Measurements from ENCODE around the gene PTPRF.
"Not testable (repeated sequence)": the region's sequence is repeated elsewhere in the genome, so short reads cannot be mapped to it uniquely, and the experiment has no call there.

The PTPRF gene

GRCh38 chr1:43495204-43495603 is 35.5 kb upstream of the PTPRF start:
- Histone ChIP-seq H2AK5ac (ENCODE audit: low read depth, low read length) (no peak overlapping the region), H2BK120ac (ENCODE audit: low read depth, low read length) (no peak overlapping the region), H3K4me1 (ENCODE audit: control insufficient read depth in 2 of 2, insufficient read depth in 1 of 2, low read depth in 1 of 2, low read length in 2 of 2) (peaks cover 0 to 4% of the 10 kb centered on the region in 2 donors), H3K27me3 (ENCODE audit: control insufficient read depth in 3 of 3, insufficient read depth in 3 of 3, low read depth in 1 of 3, low read length in 3 of 3) (no peaks in the 10 kb centered on the region), H2AFZ (ENCODE audit: low read length) (no peak overlapping the region), H3K79me1 (ENCODE audit: low read depth, low read length) (no peaks in the 10 kb centered on the region), H3K23ac (ENCODE audit: low read depth, low read length, poor library complexity) (no peak overlapping the region), H2BK5ac (ENCODE audit: low read length) (no peak overlapping the region), H3K9ac (ENCODE audit: low read depth, low read length, poor library complexity) (no peak overlapping the region), H2BK15ac (ENCODE audit: low read length) (no peak overlapping the region), H3K9me3 (replicated peaks in 1 of 2; ENCODE audit: control insufficient read depth in 2 of 2, insufficient read depth in 1 of 2, low read depth in 1 of 2, low read length in 2 of 2) (peaks cover 5 to 8% of the 10 kb centered on the region in 2 donors), H3K27ac (replicated peaks; ENCODE audit: low read length) (no peak overlapping the region), H3K4ac (ENCODE audit: low read length) (no peak overlapping the region), H4K8ac (ENCODE audit: low read depth, low read length) (no peak overlapping the region), H3K14ac (ENCODE audit: low read length) (no peak overlapping the region), H4K91ac (ENCODE audit: low read depth, low read length, poor library complexity) (no peak overlapping the region), H3K36me3 (replicated peaks in 1 of 2; ENCODE audit: control insufficient read depth in 2 of 2, insufficient read depth in 2 of 2, low read length in 2 of 2) (no peaks in the 10 kb centered on the region), H3K18ac (ENCODE audit: low read length) (peak overlapping the region; percentile 1), H3K4me3 (ENCODE audit: low read length in 2 of 2) (no peak overlapping the region), H2BK12ac (ENCODE audit: low read length) (no peak overlapping the region), H3K4me2 (ENCODE audit: insufficient read depth, low read length, poor library complexity, severe bottlenecking) (no peak overlapping the region)
- WGBS, 2 donors (ENCODE audit: extremely low coverage in 2 of 2, insufficient read length in 2 of 2, insufficient replicate concordance in 1 of 2), result no CpG with 5 or more reads among the region's 7 CpGs
- DNase-seq (ENCODE audit: low spot score), result no peak

- DNase-seq (ENCODE audit: low spot score), result no peak
- Histone ChIP-seq H2AK5ac (ENCODE audit: low read depth, low read length) (no peak overlapping the region), H3K18ac (ENCODE audit: low read length) (peak overlapping the region; percentile 7), H3K4me1 (ENCODE audit: control insufficient read depth in 2 of 2, insufficient read depth in 1 of 2, low read depth in 1 of 2, low read length in 2 of 2) (no peaks in the 10 kb centered on the region), H4K91ac (ENCODE audit: low read depth, low read length, poor library complexity) (no peak overlapping the region), H2BK120ac (ENCODE audit: low read depth, low read length) (no peak overlapping the region), H3K27me3 (ENCODE audit: control insufficient read depth in 3 of 3, insufficient read depth in 3 of 3, low read depth in 1 of 3, low read length in 3 of 3) (peaks cover 0 to 7% (median 0%) of the 10 kb centered on the region in 3 experiments), H2BK12ac (ENCODE audit: low read length) (no peak overlapping the region), H4K8ac (ENCODE audit: low read depth, low read length) (no peak overlapping the region), H3K23ac (ENCODE audit: low read depth, low read length, poor library complexity) (no peak overlapping the region), H3K4ac (ENCODE audit: low read length) (no peak overlapping the region), H3K79me1 (ENCODE audit: low read depth, low read length) (peaks cover 2% of the 10 kb centered on the region), H3K4me2 (ENCODE audit: insufficient read depth, low read length, poor library complexity, severe bottlenecking) (no peak overlapping the region), H3K36me3 (replicated peaks in 1 of 2; ENCODE audit: control insufficient read depth in 2 of 2, insufficient read depth in 2 of 2, low read length in 2 of 2) (no peaks in the 10 kb centered on the region), H3K9ac (ENCODE audit: low read depth, low read length, poor library complexity) (no peak overlapping the region), H3K4me3 (ENCODE audit: low read length in 2 of 2) (no peak overlapping the region), H3K14ac (ENCODE audit: low read length) (no peak overlapping the region), H3K27ac (replicated peaks; ENCODE audit: low read length) (no peak overlapping the region), H2BK5ac (ENCODE audit: low read length) (no peak overlapping the region), H2BK15ac (ENCODE audit: low read length) (no peak overlapping the region), H2AFZ (ENCODE audit: low read length) (no peak overlapping the region), H3K9me3 (replicated peaks in 1 of 2; ENCODE audit: control insufficient read depth in 2 of 2, insufficient read depth in 1 of 2, low read depth in 1 of 2, low read length in 2 of 2) (peaks cover 0 to 4% of the 10 kb centered on the region in 2 donors)
- no CpG with 5 or more reads among the region's 6 CpGs for WGBS, 2 donors (ENCODE audit: extremely low coverage in 2 of 2, insufficient read length in 2 of 2, insufficient replicate concordance in 1 of 2)
Observed at GRCh38 chr1:43499898-43500297, 30.8 kb upstream of the PTPRF start.

DNA sequence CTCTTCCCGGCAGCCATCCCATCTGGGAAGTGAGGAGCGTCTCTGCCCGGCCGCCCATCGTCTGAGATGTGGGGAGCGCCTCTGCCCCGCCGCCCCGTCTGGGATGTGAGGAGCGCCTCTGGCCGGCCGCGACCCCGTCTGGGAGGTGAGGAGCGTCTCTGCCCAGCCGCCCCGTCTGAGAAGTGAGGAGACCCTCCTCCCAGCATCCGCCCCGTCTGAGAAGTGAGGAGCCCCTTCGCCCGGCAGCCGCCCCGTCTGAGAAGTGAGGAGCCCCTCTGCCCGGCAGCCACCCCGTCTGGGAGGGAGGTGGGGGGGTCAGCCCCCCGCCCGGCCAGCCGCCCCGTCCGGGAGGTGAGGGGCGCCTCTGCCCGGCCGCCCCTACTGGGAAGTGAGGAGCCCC is 28.9 kb upstream of the PTPRF start:
- not testable (repeated sequence) for H3K4ac ChIP-seq (ENCODE audit: low read length); H2BK5ac ChIP-seq (ENCODE audit: low read length); H2BK12ac ChIP-seq (ENCODE audit: low read length); H3K27ac ChIP-seq (replicated peaks; ENCODE audit: low read length); H3K14ac ChIP-seq (ENCODE audit: low read length); H3K9me3 ChIP-seq (replicated peaks in 1 of 2; ENCODE audit: control insufficient read depth in 2 of 2, insufficient read depth in 1 of 2, low read depth in 1 of 2, low read length in 2 of 2); H2BK120ac ChIP-seq (ENCODE audit: low read depth, low read length); H3K23ac ChIP-seq (ENCODE audit: low read depth, low read length, poor library complexity); H3K4me1 ChIP-seq (ENCODE audit: control insufficient read depth in 2 of 2, insufficient read depth in 1 of 2, low read depth in 1 of 2, low read length in 2 of 2); H2AFZ ChIP-seq (ENCODE audit: low read length); DNase-seq (ENCODE audit: low spot score); H3K4me3 ChIP-seq (ENCODE audit: low read length in 2 of 2); H2BK15ac ChIP-seq (ENCODE audit: low read length); H4K8ac ChIP-seq (ENCODE audit: low read depth, low read length); H3K18ac ChIP-seq (ENCODE audit: low read length); H3K4me2 ChIP-seq (ENCODE audit: insufficient read depth, low read length, poor library complexity, severe bottlenecking); H3K36me3 ChIP-seq (replicated peaks in 1 of 2; ENCODE audit: control insufficient read depth in 2 of 2, insufficient read depth in 2 of 2, low read length in 2 of 2); H4K91ac ChIP-seq (ENCODE audit: low read depth, low read length, poor library complexity); H3K79me1 ChIP-seq (ENCODE audit: low read depth, low read length); H2AK5ac ChIP-seq (ENCODE audit: low read depth, low read length); H3K9ac ChIP-seq (ENCODE audit: low read depth, low read length, poor library complexity)
- no CpG with 5 or more reads among the region's 33 CpGs for WGBS, 2 donors (ENCODE audit: extremely low coverage in 2 of 2, insufficient read length in 2 of 2, insufficient replicate concordance in 1 of 2)
- H3K27me3 ChIP-seq (ENCODE audit: control insufficient read depth in 3 of 3, insufficient read depth in 3 of 3, low read depth in 1 of 3, low read length in 3 of 3), result peaks cover 0 to 23% (median 0%) of the 10 kb centered on the region in 3 experiments

- Histone ChIP-seq H2BK12ac (ENCODE audit: low read length) (no peak overlapping the region), H3K14ac (ENCODE audit: low read length) (no peak overlapping the region), H3K23ac (ENCODE audit: low read depth, low read length, poor library complexity) (no peak overlapping the region), H3K9me3 (replicated peaks in 1 of 2; ENCODE audit: control insufficient read depth in 2 of 2, insufficient read depth in 1 of 2, low read depth in 1 of 2, low read length in 2 of 2) (peaks cover 0 to 4% of the 10 kb centered on the region in 2 donors), H4K91ac (ENCODE audit: low read depth, low read length, poor library complexity) (no peak overlapping the region), H4K8ac (ENCODE audit: low read depth, low read length) (no peak overlapping the region), H3K4me3 (ENCODE audit: low read length in 2 of 2) (no peak overlapping the region), H3K18ac (ENCODE audit: low read length) (no peak overlapping the region), H3K4me2 (ENCODE audit: insufficient read depth, low read length, poor library complexity, severe bottlenecking) (no peak overlapping the region), H2BK15ac (ENCODE audit: low read length) (no peak overlapping the region), H2BK5ac (ENCODE audit: low read length) (no peak overlapping the region), H3K27ac (replicated peaks; ENCODE audit: low read length) (no peak overlapping the region), H2AK5ac (ENCODE audit: low read depth, low read length) (peak overlapping the region; percentile 64), H3K27me3 (ENCODE audit: control insufficient read depth in 3 of 3, insufficient read depth in 3 of 3, low read depth in 1 of 3, low read length in 3 of 3) (peaks cover 0 to 31% (median 0%) of the 10 kb centered on the region in 3 experiments), H2AFZ (ENCODE audit: low read length) (no peak overlapping the region), H3K4ac (ENCODE audit: low read length) (no peak overlapping the region), H3K79me1 (ENCODE audit: low read depth, low read length) (peaks cover 2% of the 10 kb centered on the region), H3K36me3 (replicated peaks in 1 of 2; ENCODE audit: control insufficient read depth in 2 of 2, insufficient read depth in 2 of 2, low read length in 2 of 2) (no peaks in the 10 kb centered on the region), H2BK120ac (ENCODE audit: low read depth, low read length) (no peak overlapping the region), H3K4me1 (ENCODE audit: control insufficient read depth in 2 of 2, insufficient read depth in 1 of 2, low read depth in 1 of 2, low read length in 2 of 2) (no peaks in the 10 kb centered on the region), H3K9ac (ENCODE audit: low read depth, low read length, poor library complexity) (no peak overlapping the region)
- WGBS, 2 donors (ENCODE audit: extremely low coverage in 2 of 2, insufficient read length in 2 of 2, insufficient replicate concordance in 1 of 2), result no CpG with 5 or more reads among the region's 8 CpGs
- DNase-seq (ENCODE audit: low spot score), result no peak
Observed at GRCh38 chr1:43503534-43503933, 27.1 kb upstream of the PTPRF start.
